ENCODE results near the gene MFRP.
"Not testable (repeated sequence)": the region's sequence is repeated elsewhere in the genome, so short reads cannot be mapped to it uniquely, and the experiment has no call there.

MFRP gene

GRCh38 chr11:119346605-119347004, at the start of gene MFRP:
Gene MFRP, minus strand, starts transcription at chr11:119346705. Its CDS starts 192 bp downstream, at chr11:119346513.
- Histone ChIP-seq H3K4me3 (ENCODE audit: low read depth in 1 of 2, low read length in 1 of 2) (no peak within 1 kb of the TSS), H3K9me3 (no peaks in the 10 kb centered on the region)

GRCh38 chr11:119391275-119391674, 44.8 kb upstream of the MFRP start:
- Histone ChIP-seq H3K4me1 (ENCODE audit: control insufficient read depth in 1 of 2, insufficient read depth in 1 of 2, low read depth in 1 of 2, low read length in 1 of 2) (no peaks in the 10 kb centered on the region), H3K27me3 (peaks cover 31% of the 10 kb centered on the region), H3K36me3 (no peaks in the 10 kb centered on the region), H3K4me3 (ENCODE audit: low read depth in 1 of 2, low read length in 1 of 2) (no peak overlapping the region), H3K27ac (no peak overlapping the region), H3K9me3 (no peaks in the 10 kb centered on the region)
- TF ChIP-seq CTCF (IDR thresholded peaks at IDR 0.05) = no peak

More at GRCh38 chr11:119346605-119347004, at the start of gene MFRP:
- Histone ChIP-seq H3K27me3 (peaks cover 80% of the 10 kb centered on the region), H3K27ac (no peak within 1 kb of the TSS), H3K36me3 (no peaks in the 10 kb centered on the region), H3K4me1 (ENCODE audit: control insufficient read depth in 1 of 2, insufficient read depth in 1 of 2, low read depth in 1 of 2, low read length in 1 of 2) (no peaks in the 10 kb centered on the region)
- TF ChIP-seq CTCF (IDR thresholded peaks at IDR 0.05) = no peak

- no peak for TF ChIP-seq CTCF (IDR thresholded peaks at IDR 0.05)
- Histone ChIP-seq H3K9me3 (no peaks in the 10 kb centered on the region), H3K4me3 (ENCODE audit: low read depth in 1 of 2, low read length in 1 of 2) (no peak overlapping the region), H3K36me3 (no peaks in the 10 kb centered on the region), H3K27me3 (peaks cover 38% of the 10 kb centered on the region), H3K4me1 (ENCODE audit: control insufficient read depth in 1 of 2, insufficient read depth in 1 of 2, low read depth in 1 of 2, low read length in 1 of 2) (no peaks in the 10 kb centered on the region), H3K27ac (no peak overlapping the region)
These were observed 43.2 kb upstream of the MFRP start for GRCh38 chr11:119389611-119390254.

- Histone ChIP-seq H3K27ac (no peak overlapping the region), H3K4me3 (ENCODE audit: low read depth in 1 of 2, low read length in 1 of 2) (no peak overlapping the region), H3K9me3 (no peaks in the 10 kb centered on the region), H3K36me3 (no peaks in the 10 kb centered on the region), H3K27me3 (peaks cover 38% of the 10 kb centered on the region), H3K4me1 (ENCODE audit: control insufficient read depth in 1 of 2, insufficient read depth in 1 of 2, low read depth in 1 of 2, low read length in 1 of 2) (no peaks in the 10 kb centered on the region)
- no peak for TF ChIP-seq CTCF (IDR thresholded peaks at IDR 0.05)
These were observed 41.6 kb upstream of the MFRP start for GRCh38 chr11:119388103-119388502.

- Histone ChIP-seq H3K27me3 (peaks cover 65% of the 10 kb centered on the region), H3K9me3 (no peaks in the 10 kb centered on the region), H3K4me3 (ENCODE audit: low read depth in 1 of 2, low read length in 1 of 2) (no peak overlapping the region), H3K4me1 (ENCODE audit: control insufficient read depth in 1 of 2, insufficient read depth in 1 of 2, low read depth in 1 of 2, low read length in 1 of 2) (peaks cover 14 to 15% of the 10 kb centered on the region in 2 experiments), H3K36me3 (no peaks in the 10 kb centered on the region), H3K27ac (no peak overlapping the region)
- TF ChIP-seq CTCF (IDR thresholded peaks at IDR 0.05) = no peak
These were observed 37.8 kb upstream of the MFRP start for GRCh38 chr11:119384332-119384731.

GRCh38 chr11:119382513-119382912, 36.0 kb upstream of the MFRP start:
- not testable (repeated sequence) for H3K4me3 ChIP-seq (ENCODE audit: low read depth in 1 of 2, low read length in 1 of 2); H3K9me3 ChIP-seq; H3K36me3 ChIP-seq; H3K27ac ChIP-seq
- H3K4me1 ChIP-seq (ENCODE audit: control insufficient read depth in 1 of 2, insufficient read depth in 1 of 2, low read depth in 1 of 2, low read length in 1 of 2) = peaks cover 14 to 15% of the 10 kb centered on the region in 2 experiments
- peaks cover 67% of the 10 kb centered on the region for H3K27me3 ChIP-seq

All from neutrophil (primary cell).